HG02623 (cell line): ENCODE results near the gene CRYGC.

ENCODE experiments used
- ATAC-seq: cut with Tn5 transposase; IDR thresholded peaks from one replicate; pipeline ENCODE4 v1.9.1; 2021; ENCODE audit warnings: moderate library complexity; ENCODE audit not compliant: unreplicated experiment

CRYGC gene

GRCh38 chr2:208129744-208130711 lies at the start of gene CRYGC:
TSS of gene CRYGC (minus strand) at chr2:208129828. CDS start at chr2:208129792, 36 bp downstream.
- no peak for ATAC-seq

GRCh38 chr2:208179028-208179609 lies 49.5 kb upstream of the CRYGC start:
- ATAC-seq = no peak

GRCh38 chr2:208175840-208176153 lies 46.2 kb upstream of the CRYGC start:
- ATAC-seq = no peak

GRCh38 chr2:208175069-208175839 lies 45.6 kb upstream of the CRYGC start:
- ATAC-seq = peak; percentile 99

GRCh38 chr2:208174144-208174543 lies 44.5 kb upstream of the CRYGC start:
- ATAC-seq = no peak

GRCh38 chr2:208172125-208172524 lies 42.5 kb upstream of the CRYGC start:
- ATAC-seq = no peak

- no peak for ATAC-seq
Measured at GRCh38 chr2:208164951-208165755, 35.5 kb upstream of the CRYGC start.

GRCh38 chr2:208163489-208163888 lies 33.9 kb upstream of the CRYGC start, which contains the start of gene CRYGA:
TSS of gene CRYGA (minus strand) at chr2:208163589. CDS start at chr2:208163556, 33 bp downstream.
- no peak for ATAC-seq

GRCh38 chr2:208156439-208156838 lies 26.8 kb upstream of the CRYGC start:
- no peak for ATAC-seq

GRCh38 chr2:208153156-208153555 lies 23.5 kb upstream of the CRYGC start:
- ATAC-seq = no peak

- no peak for ATAC-seq
Measured at GRCh38 chr2:208150956-208151355, 21.3 kb upstream of the CRYGC start.

- no peak for ATAC-seq
Measured at GRCh38 chr2:208150094-208150493, 20.5 kb upstream of the CRYGC start.

GRCh38 chr2:208148803-208149202 lies 19.2 kb upstream of the CRYGC start:
- no peak for ATAC-seq

GRCh38 chr2:208147759-208148158 lies 18.1 kb upstream of the CRYGC start:
- ATAC-seq = no peak

GRCh38 chr2:208147008-208147407 lies 17.4 kb upstream of the CRYGC start:
- ATAC-seq = no peak

GRCh38 chr2:208146006-208146405 lies 16.4 kb upstream of the CRYGC start, which contains the start of gene CRYGB:
TSS of gene CRYGB (minus strand) at chr2:208146158. CDS start at chr2:208146120, 38 bp downstream.
- no peak for ATAC-seq

- ATAC-seq = no peak
Measured at GRCh38 chr2:208142925-208143799, 13.5 kb upstream of the CRYGC start.

GRCh38 chr2:208142240-208142924 lies 12.8 kb upstream of the CRYGC start:
- ATAC-seq = no peak

- ATAC-seq = no peak
Measured at GRCh38 chr2:208139447-208139846, 9.8 kb upstream of the CRYGC start.
